Glutamatergic neuron (in vitro differentiated cells): Measurements from ENCODE around the gene TMEM139. TPM values are rescaled to one million over a fixed set of nuclear protein-coding genes. Genes with fewer than 3 reads are reported as not detected.

Experiments
- DNase-seq: peaks from one replicate; pipeline ENCODE4 v3.0.0; 2022
- H3K27ac Mint-ChIP-seq: one replicate; pipeline ENCODE4 v1.8.0; 2020; ENCODE audit warnings: mild to moderate bottlenecking, mixed read lengths, inconsistent platforms; ENCODE audit not compliant: unreplicated experiment
- H3K27me3 Mint-ChIP-seq: one replicate; pipeline ENCODE4 v1.8.0; 2020; ENCODE audit warnings: mild to moderate bottlenecking, moderate library complexity, mixed read lengths, inconsistent platforms; ENCODE audit not compliant: unreplicated experiment
- H3K36me3 Mint-ChIP-seq: one replicate; pipeline ENCODE4 v1.8.0; 2020; ENCODE audit warnings: mild to moderate bottlenecking, mixed read lengths, inconsistent platforms; ENCODE audit not compliant: unreplicated experiment
- H3K4me1 Mint-ChIP-seq: one replicate; pipeline ENCODE4 v1.8.0; 2020; ENCODE audit warnings: mild to moderate bottlenecking, low read depth, mixed read lengths, inconsistent platforms; ENCODE audit not compliant: unreplicated experiment
- H3K4me3 Mint-ChIP-seq: one replicate; pipeline ENCODE4 v1.8.0; 2020; ENCODE audit warnings: mild to moderate bottlenecking, mixed read lengths, inconsistent platforms; ENCODE audit not compliant: unreplicated experiment
- H3K9me3 Mint-ChIP-seq: one replicate; pipeline ENCODE4 v1.8.0; 2020; ENCODE audit warnings: mild to moderate bottlenecking, moderate library complexity, mixed read lengths, inconsistent platforms; ENCODE audit not compliant: unreplicated experiment
- CTCF ChIP-seq: fragments of 200-600 bp; sonication (generic); IDR thresholded peaks from one replicate; pipeline ENCODE4 v1.5.0; 2021; ENCODE audit not compliant: partially characterized antibody, unreplicated experiment
- total RNA-seq: library from RNA; stranded (reverse); fragmentation: NEBNext Ultra II Directional; extraction: Animal tissue kit (Norgen Biotek cat#: 25700); gene quantifications from one replicate; pipeline ENCODE4 v1.2.1, GENCODE V29; 2021; ENCODE audit not compliant: unreplicated experiment

Gene TMEM139
- total RNA-seq, 1 donor from 2014 or later, result not detected

- peaks cover 7% of the 10 kb centered on the region for H3K27me3 Mint-ChIP-seq
- no peaks in the 10 kb centered on the region for H3K9me3 Mint-ChIP-seq
- no peak for DNase-seq
- no peaks in the 10 kb centered on the region for H3K36me3 Mint-ChIP-seq
- peaks cover 8% of the 10 kb centered on the region for H3K4me1 Mint-ChIP-seq
- no peak for TF ChIP-seq CTCF
- H3K27ac Mint-ChIP-seq, result no peak overlapping the region
- no peak overlapping the region for H3K4me3 Mint-ChIP-seq
Observed at GRCh38 chr7:143280160-143280559, 4.6 kb upstream of the TMEM139 start.

GRCh38 chr7:143280566-143280965, 4.2 kb upstream of the TMEM139 start:
- Mint-ChIP-seq H3K27ac (no peak overlapping the region), H3K4me3 (no peak overlapping the region), H3K27me3 (peaks cover 7% of the 10 kb centered on the region), H3K4me1 (peaks cover 8% of the 10 kb centered on the region), H3K9me3 (no peaks in the 10 kb centered on the region), H3K36me3 (no peaks in the 10 kb centered on the region)
- no peak for TF ChIP-seq CTCF
- DNase-seq, result no peak

DNA sequence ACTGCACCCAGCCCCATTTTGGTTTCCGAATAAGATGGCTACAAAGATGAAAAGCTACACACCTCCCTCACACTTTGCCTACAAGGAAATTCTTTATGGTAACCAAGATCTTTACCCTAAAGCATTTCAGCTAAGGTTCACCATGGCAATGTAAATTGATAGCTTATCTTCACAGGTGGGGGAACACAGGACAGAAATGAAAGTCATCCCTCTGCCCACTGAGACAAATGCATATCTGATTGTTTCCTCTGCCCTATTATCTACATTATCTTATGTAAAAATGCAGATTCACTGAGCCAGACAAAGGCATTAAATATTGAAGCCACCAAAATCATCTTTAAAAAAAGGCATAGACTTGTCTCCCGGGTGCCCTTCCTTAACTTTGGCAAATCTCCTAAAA, 3.2 kb upstream of the TMEM139 start:
- Mint-ChIP-seq H3K9me3 (no peaks in the 10 kb centered on the region), H3K4me3 (no peak overlapping the region), H3K36me3 (peaks cover under 1% of the 10 kb centered on the region), H3K27me3 (peaks cover 7% of the 10 kb centered on the region), H3K27ac (no peak overlapping the region), H3K4me1 (peaks cover 8% of the 10 kb centered on the region)
- TF ChIP-seq CTCF, result no peak
- DNase-seq, result no peak

DNA sequence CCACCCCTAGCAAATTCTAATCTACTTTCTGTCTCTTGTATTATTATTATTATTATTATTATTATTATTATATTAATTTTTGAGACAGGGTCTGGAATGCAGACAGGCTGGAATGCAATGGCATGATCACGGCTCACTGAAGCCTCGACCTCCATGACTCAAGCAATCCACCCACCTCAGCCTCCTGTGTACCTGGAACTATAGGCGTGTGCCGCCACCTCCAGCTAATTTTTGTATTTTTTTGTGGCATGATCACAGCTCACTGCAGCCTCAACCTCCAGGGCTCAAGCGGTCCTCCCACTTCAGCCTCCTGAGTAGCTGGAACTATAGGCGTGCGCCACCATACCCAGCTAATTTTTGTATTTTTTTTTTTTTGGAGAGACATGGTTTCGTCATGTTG, 2.6 kb upstream of the TMEM139 start:
- H3K4me3 Mint-ChIP-seq, result no peak overlapping the region
- DNase-seq, result no peak
- TF ChIP-seq CTCF, result no peak
- peaks cover 7% of the 10 kb centered on the region for H3K36me3 Mint-ChIP-seq
- peaks cover 5% of the 10 kb centered on the region for H3K9me3 Mint-ChIP-seq
- H3K27ac Mint-ChIP-seq, result no peak overlapping the region
- H3K4me1 Mint-ChIP-seq, result peaks cover 8% of the 10 kb centered on the region
- H3K27me3 Mint-ChIP-seq, result peaks cover 12% of the 10 kb centered on the region

DNA sequence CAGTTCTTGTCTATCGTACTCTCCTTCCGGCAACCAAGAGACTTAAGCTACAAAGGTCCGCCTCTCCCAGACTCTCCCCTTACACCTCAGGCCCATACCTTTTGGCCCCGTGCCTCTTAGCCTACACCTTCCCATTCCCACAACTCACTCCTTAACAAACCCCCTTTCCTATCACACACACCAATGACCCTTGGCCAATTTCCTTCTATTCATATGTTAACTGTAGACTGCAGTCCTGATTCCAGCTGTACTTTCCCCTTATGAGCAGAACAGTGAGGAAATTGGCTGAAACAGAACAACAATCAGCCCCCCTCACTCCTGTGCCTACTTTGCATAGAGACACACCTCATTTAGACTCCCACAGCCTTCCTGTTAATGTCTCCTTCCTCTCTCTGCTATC, 1.4 kb upstream of the TMEM139 start:
- peaks cover 5% of the 10 kb centered on the region for H3K9me3 Mint-ChIP-seq
- H3K4me3 Mint-ChIP-seq, result no peak overlapping the region
- peaks cover 8% of the 10 kb centered on the region for H3K4me1 Mint-ChIP-seq
- no peak for TF ChIP-seq CTCF
- H3K36me3 Mint-ChIP-seq, result peaks cover 10% of the 10 kb centered on the region
- H3K27ac Mint-ChIP-seq, result no peak overlapping the region
- peaks cover 12% of the 10 kb centered on the region for H3K27me3 Mint-ChIP-seq
- DNase-seq, result no peak
